Stimulated activated CD4-positive, alpha-beta T cell treated with anti-CD3 and anti-CD28 coated beads, Interleukin-4, amount 100 ng/mL, for 48 hours (primary cell): Measurements from ENCODE around the gene METAP2.

Experiments
- DNase-seq, 2 donors: peaks; one replicate each; pipeline ENCODE4 v3.0.0-alpha.2; 2020; ENCODE audit warnings: low read depth in 2 of 2

Gene METAP2

GRCh38 chr12:95549392-95550084 is 75.6 kb downstream of the METAP2 start:
- DNase-seq: no peak

- DNase-seq: no peak
These were observed 77.4 kb downstream of the METAP2 start, which contains the start of gene USP44 for GRCh38 chr12:95551305-95551704. TSS of gene USP44 (minus strand) at chr12:95551476. CDS start at chr12:95534256, 17,220 bp downstream.

- no peak for DNase-seq
These were observed 78.1 kb downstream of the METAP2 start for GRCh38 chr12:95551913-95552516.

GRCh38 chr12:95553197-95553943 is 79.4 kb downstream of the METAP2 start:
- DNase-seq: no peak

- DNase-seq: no peak
These were observed 80.7 kb downstream of the METAP2 start for GRCh38 chr12:95554532-95555071.

- no peak for DNase-seq
These were observed 83.7 kb downstream of the METAP2 start for GRCh38 chr12:95557625-95558024.
